GM21526 (cell line): ENCODE data around the gene RCBTB1.
"Not testable (repeated sequence)": the region's sequence is repeated elsewhere in the genome, so short reads cannot be mapped to it uniquely, and the experiment has no call there.

ENCODE experiments used
- ATAC-seq: cut with Tn5 transposase; IDR thresholded peaks from one replicate; pipeline ENCODE4 v1.9.1; 2021; ENCODE audit warnings: moderate library complexity; ENCODE audit not compliant: unreplicated experiment, low FRiP score

Gene RCBTB1

DNA sequence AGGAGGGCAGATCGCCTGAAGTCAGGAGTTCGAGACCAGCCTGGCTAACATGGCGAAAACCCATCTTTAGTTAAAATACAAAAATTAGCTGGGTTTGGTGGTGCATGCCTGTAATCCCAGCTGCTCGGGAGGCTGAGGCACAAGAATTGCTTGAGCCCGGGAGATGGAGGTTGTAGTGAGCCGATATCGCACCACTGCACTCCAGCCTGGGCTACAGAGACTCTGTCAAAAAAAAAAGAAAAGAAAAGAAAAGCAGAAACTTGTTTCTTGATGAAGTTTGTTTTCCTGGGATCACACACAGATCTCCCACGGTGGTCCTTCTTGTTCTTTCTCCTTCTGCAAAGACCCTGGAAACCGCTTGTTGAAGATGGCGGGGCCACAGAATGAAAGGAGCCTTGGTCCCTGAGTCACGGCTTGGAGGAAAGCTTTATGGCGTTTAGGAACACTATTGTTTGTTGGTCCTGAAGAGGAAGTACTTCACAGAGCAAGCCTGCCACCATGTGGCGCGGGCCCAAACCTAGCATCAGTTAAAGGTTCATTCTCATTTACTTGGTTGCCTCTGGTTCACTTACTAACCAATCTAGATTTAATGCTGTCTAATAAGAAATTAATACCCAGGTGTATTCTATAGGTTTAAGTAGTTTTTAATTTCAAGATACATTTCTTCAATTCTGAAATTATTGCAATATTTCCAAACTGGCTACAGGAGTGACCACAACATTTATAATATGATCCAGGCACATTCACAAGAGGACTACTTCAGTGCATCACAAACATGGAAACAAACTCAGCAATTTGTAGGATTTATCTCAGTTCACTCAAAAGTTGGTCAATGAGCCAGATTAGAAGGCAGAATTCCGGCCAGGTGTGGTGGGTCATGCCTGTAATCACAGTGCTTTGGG is 21.6 kb upstream of the RCBTB1 start:
- ATAC-seq, result peak; percentile 91

- ATAC-seq, result no peak
Measured at GRCh38 chr13:49604570-49604969, 19.2 kb upstream of the RCBTB1 start.

- ATAC-seq, result not testable (repeated sequence)
Measured at GRCh38 chr13:49602615-49603014, 17.3 kb upstream of the RCBTB1 start.

- ATAC-seq, result no peak
Measured at GRCh38 chr13:49602005-49602404, 16.6 kb upstream of the RCBTB1 start.

DNA sequence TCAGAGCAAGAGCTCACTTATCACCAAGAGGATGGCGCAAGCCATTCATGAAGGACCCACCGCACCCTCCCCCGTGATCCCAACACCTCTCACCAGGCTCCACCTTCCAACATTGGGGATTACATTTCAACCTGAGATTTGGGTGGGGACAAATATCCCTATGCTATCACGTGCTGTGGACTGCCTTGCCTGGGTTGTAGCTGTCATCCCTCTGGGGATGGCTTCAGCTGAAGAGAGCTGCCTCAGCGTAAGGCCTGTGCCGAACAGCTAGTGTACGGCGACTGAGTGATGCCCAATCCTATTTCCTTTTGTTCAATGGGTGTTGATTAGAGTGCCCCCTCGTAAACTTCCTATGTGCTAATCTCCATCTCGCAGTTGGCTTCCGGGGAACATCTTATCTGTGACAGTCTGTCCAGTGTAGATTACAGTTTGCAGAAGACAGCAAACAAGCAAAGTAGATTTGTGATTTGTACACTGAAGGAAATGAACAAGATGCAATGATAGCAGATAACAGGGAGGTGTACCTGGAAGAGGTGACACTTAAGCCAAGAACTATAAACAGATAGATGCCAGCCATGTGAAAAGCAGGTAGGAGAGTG is 11.8 kb upstream of the RCBTB1 start:
- no peak for ATAC-seq

DNA sequence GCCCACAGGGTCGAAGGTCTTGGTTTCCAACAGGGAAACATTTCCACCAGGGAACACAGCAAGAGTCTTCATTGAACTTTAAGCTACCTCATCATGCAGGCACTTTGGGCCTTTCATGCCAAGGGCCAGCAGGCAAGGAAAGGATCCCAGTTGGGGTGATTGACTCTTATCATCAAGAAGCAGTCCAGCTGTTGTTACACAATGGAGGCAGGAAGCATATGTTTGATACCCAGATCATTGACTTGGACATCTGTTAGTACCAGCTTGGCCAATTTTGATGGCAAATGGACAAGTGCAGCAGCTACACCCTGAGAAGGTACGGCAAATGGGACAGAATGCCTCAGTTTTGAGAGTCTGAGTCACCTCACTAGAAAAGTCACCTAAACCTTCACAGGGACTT is 10.9 kb upstream of the RCBTB1 start:
- no peak for ATAC-seq

- no peak for ATAC-seq
Measured at GRCh38 chr13:49594576-49594975, 9.2 kb upstream of the RCBTB1 start.

DNA sequence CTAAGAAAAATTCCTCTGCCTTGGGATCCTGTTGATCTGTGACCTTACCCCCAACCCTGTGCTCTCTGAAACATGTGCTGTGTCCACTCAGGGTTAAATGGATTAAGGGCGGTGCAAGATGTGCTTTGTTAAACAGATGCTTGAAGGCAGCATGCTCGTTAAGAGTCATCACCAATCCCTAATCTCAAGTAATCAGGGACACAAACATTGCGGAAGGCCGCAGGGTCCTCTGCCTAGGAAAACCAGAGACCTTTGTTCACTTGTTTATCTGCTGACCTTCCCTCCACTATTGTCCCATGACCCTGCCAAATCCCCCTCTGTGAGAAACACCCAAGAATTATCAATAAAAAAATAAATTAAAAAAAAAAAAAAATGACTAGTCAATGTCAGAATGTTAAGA is 8.5 kb upstream of the RCBTB1 start:
- not testable (repeated sequence) for ATAC-seq

DNA sequence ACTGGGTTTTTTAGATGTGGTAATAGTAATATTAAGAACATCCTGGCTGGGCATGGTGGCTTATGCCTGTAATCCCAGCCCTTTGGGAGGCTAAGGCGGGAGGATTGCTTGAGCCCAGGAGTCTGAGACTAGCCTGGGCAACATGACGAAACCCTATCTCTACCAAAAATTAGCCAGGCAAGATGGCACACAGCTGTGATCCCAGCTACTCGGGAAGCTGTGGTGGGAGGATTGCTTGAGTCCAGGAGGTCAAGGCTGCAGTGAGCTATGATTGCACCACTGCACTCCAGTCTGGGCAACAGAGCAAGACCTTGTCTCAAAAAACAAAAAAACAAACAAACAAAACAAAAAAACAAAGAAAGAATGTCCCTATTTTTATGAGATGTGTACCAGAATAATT is 5.4 kb upstream of the RCBTB1 start:
- not testable (repeated sequence) for ATAC-seq

GRCh38 chr13:49587311-49587847 is 2.0 kb upstream of the RCBTB1 start:
- ATAC-seq, result no peak

GRCh38 chr13:49586717-49587116 is 1.4 kb upstream of the RCBTB1 start:
- no peak for ATAC-seq

DNA sequence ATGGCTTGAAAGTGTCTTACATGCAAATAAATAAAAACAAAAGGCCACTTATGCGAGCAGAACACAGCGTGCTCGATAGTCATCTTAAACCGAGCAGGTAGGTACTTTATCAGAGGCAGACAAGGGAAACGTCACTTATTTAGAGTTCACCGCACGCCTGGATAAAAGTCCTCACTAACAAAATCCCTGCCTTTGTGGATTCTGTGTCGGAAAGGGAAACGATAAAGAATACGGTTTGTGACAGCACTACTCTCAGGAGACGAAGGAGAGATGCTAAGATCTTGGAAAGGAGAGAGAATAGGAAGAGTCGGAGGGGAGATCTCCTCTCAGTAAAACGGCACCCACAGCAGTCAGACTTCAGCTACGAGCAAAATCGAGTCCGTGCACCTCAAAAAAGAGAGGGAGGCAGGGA is 581 bp downstream of the RCBTB1 start:
- peak; percentile 20 for ATAC-seq

DNA sequence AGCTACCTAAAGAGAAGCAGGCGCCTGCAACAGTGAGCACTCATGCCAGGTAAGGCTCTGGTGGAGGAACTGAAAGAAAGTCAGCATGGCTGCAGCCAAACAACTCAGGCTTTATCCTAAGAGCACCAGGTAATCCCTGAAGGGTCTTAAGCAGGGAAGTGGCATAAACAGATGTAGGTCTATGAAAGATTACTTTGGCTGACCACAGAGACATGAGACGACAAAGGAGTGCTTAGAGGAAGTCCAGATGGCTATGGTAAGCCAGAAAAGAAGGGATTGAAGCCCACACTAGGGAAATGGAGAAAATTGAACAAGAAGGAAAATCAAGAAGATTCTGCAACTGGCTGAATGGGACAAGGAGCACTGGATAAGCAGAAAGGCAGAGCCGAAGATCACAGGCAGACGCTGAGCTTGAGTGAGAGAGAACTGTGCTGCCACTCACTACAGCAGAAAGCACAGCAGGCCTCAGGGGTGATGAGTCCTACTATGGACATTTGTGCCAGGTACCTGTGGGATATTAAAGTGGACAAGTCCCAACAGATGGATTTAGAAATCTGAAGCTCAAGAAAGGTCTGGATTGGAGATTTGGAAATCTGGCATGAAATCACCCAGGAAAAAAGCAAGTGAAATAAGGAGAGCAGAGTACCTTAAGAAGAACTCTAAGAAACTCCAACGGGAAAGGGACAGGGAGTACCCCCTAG is 4.2 kb downstream of the RCBTB1 start:
- no peak for ATAC-seq

DNA sequence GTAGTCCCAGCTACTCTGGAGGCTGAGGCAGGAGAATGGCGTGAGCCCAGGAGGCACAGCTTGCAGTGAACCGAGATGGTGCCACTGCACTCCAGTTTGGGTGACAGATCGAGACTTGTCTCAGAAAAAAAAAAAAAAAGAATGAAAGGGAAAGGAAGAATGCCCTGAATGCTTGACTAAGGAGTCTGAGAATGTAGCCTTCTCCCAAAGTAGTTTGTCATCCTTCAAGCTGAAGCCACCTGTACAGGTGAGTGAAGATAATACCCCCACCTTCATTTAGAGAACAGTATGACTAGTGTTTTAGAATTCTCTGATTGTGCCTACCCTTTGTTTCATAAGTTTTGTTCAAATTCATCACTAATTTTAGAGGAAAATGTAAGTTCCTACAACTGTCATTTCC is 5.9 kb downstream of the RCBTB1 start:
- no peak for ATAC-seq

- no peak for ATAC-seq
Measured at GRCh38 chr13:49571299-49572240, 13.8 kb downstream of the RCBTB1 start.

GRCh38 chr13:49569993-49570689 is 15.2 kb downstream of the RCBTB1 start:
- ATAC-seq, result no peak

GRCh38 chr13:49567491-49567890 is 17.9 kb downstream of the RCBTB1 start:
- no peak for ATAC-seq

GRCh38 chr13:49566461-49566860 is 18.9 kb downstream of the RCBTB1 start:
- no peak for ATAC-seq

GRCh38 chr13:49565461-49565860 is 19.9 kb downstream of the RCBTB1 start:
- ATAC-seq, result not testable (repeated sequence)
